ENCODE results near the gene LARP6. TPM values are rescaled to one million over a fixed set of nuclear protein-coding genes. Genes with fewer than 3 reads are reported as not detected.
A peak's percentile ranks its signal among the peaks of the same experiment; 100 is the strongest.

The LARP6 gene
- total and polyA plus RNA-seq, 2 experiments from 2014 or later = 20.0 to 22.4 TPM

- TF ChIP-seq ETS1 (IDR thresholded peaks at IDR 0.05) (no peak), CREB1 (CRISPR knock-in tag; IDR thresholded peaks at IDR 0.05; ENCODE audit: low read depth) (no peak)
Measured at GRCh38 chr15:70826634-70827033, 27.3 kb downstream of the LARP6 start (continued).

GRCh38 chr15:70825841-70826240 lies 28.1 kb downstream of the LARP6 start:
- no peak for DNase-seq (ENCODE audit: low spot score)
- no peak for ATAC-seq
- no peak overlapping the region for H3K4me3 ChIP-seq
- H3K27me3 ChIP-seq (ENCODE audit: insufficient read depth) = no peaks in the 10 kb centered on the region
- no peaks in the 10 kb centered on the region for H3K79me2 ChIP-seq (replicated peaks; ENCODE audit: insufficient read depth)
- no peak overlapping the region for H3K27ac ChIP-seq (ENCODE audit: low read depth)
- Mint-ChIP-seq H3K27me3 (ENCODE audit: insufficient read depth, low read depth, poor library complexity) (peaks cover 3% of the 10 kb centered on the region), H3K4me1 (peaks cover 7% of the 10 kb centered on the region; the same call in 2 of the 3 replicates), H3K9me3 (peaks cover 4% of the 10 kb centered on the region; the same call in 1 of the 3 replicates), H3K27ac (no peak overlapping the region), H3K4me3 (no peak overlapping the region), H3K36me3 (ENCODE audit: low read depth) (no peaks in the 10 kb centered on the region)
- peak overlapping the region; percentile 83 for H2AFZ ChIP-seq
- H3K4me1 ChIP-seq (ENCODE audit: insufficient read depth) = no peaks in the 10 kb centered on the region
- no peaks in the 10 kb centered on the region for H3K36me3 ChIP-seq (ENCODE audit: insufficient read depth)
- H3F3A ChIP-seq (replicated peaks; ENCODE audit: low read depth) = no peaks in the 10 kb centered on the region
- H3K9me2 ChIP-seq (ENCODE audit: insufficient read depth) = no peaks in the 10 kb centered on the region
- TF ChIP-seq POLR2AphosphoS5 (IDR thresholded peaks at IDR 0.05; ENCODE audit: low read depth) = no peak
- TF ChIP-seq ZNF114 (CRISPR knock-in tag; IDR thresholded peaks at IDR 0.05) = no peak
- TF ChIP-seq ETS1 (IDR thresholded peaks at IDR 0.05) = no peak
- TF ChIP-seq NANOG (IDR thresholded peaks at IDR 0.05; ENCODE audit: borderline replicate concordance) = no peak
- TF ChIP-seq ZNF331 (CRISPR knock-in tag; IDR thresholded peaks at IDR 0.05; ENCODE audit: low read depth) = no peak
- no peak for TF ChIP-seq EZH2phosphoT487 (IDR thresholded peaks at IDR 0.05; ENCODE audit: unreplicated experiment)
- H4K20me1 ChIP-seq (replicated peaks; ENCODE audit: insufficient read depth) = no peaks in the 10 kb centered on the region
- no peak overlapping the region for H3K4me2 ChIP-seq

GRCh38 chr15:70823196-70823595 lies 30.8 kb downstream of the LARP6 start:
- no peak overlapping the region for H2AFZ ChIP-seq
- no peaks in the 10 kb centered on the region for H4K20me1 ChIP-seq (replicated peaks; ENCODE audit: insufficient read depth)
- H3K9me2 ChIP-seq (ENCODE audit: insufficient read depth) = no peaks in the 10 kb centered on the region
- Mint-ChIP-seq H3K27me3 (ENCODE audit: insufficient read depth, low read depth, poor library complexity) (peaks cover 3% of the 10 kb centered on the region), H3K9me3 (peaks cover 9% of the 10 kb centered on the region; the same call in 1 of the 3 replicates), H3K4me3 (no peak overlapping the region), H3K36me3 (ENCODE audit: low read depth) (no peaks in the 10 kb centered on the region), H3K4me1 (peaks cover 7% of the 10 kb centered on the region; the same call in 2 of the 3 replicates), H3K27ac (no peak overlapping the region)
- H3F3A ChIP-seq (replicated peaks; ENCODE audit: low read depth) = no peaks in the 10 kb centered on the region
- DNase-seq (ENCODE audit: low spot score) (no peak), ATAC-seq (no peak)
- H3K4me1 ChIP-seq (ENCODE audit: insufficient read depth) = no peaks in the 10 kb centered on the region
- H3K79me2 ChIP-seq (replicated peaks; ENCODE audit: insufficient read depth) = no peaks in the 10 kb centered on the region
- H3K4me3 ChIP-seq = no peak overlapping the region
- H3K36me3 ChIP-seq (ENCODE audit: insufficient read depth) = no peaks in the 10 kb centered on the region
- no peaks in the 10 kb centered on the region for H3K27me3 ChIP-seq (ENCODE audit: insufficient read depth)
- no peak overlapping the region for H3K27ac ChIP-seq (ENCODE audit: low read depth)
- H3K4me2 ChIP-seq = no peak overlapping the region
- no peak for TF ChIP-seq CTCF (conservative IDR thresholded peaks at IDR 0.05; ENCODE audit: low read depth in 2 of 2)
- TF ChIP-seq ZNF331 (CRISPR knock-in tag; IDR thresholded peaks at IDR 0.05; ENCODE audit: low read depth) = no peak

Data from GM23338 (cell line).